Stimulated activated CD4-positive, alpha-beta T cell treated with anti-CD3 and anti-CD28 coated beads, Interleukin-4, amount 100 ng/mL, for 24 hours (primary cell): ENCODE data around the gene CSRP1.

Source experiments
- DNase-seq: peaks from one replicate; pipeline ENCODE4 v3.0.0-alpha.2; 2020

The CSRP1 gene

DNA sequence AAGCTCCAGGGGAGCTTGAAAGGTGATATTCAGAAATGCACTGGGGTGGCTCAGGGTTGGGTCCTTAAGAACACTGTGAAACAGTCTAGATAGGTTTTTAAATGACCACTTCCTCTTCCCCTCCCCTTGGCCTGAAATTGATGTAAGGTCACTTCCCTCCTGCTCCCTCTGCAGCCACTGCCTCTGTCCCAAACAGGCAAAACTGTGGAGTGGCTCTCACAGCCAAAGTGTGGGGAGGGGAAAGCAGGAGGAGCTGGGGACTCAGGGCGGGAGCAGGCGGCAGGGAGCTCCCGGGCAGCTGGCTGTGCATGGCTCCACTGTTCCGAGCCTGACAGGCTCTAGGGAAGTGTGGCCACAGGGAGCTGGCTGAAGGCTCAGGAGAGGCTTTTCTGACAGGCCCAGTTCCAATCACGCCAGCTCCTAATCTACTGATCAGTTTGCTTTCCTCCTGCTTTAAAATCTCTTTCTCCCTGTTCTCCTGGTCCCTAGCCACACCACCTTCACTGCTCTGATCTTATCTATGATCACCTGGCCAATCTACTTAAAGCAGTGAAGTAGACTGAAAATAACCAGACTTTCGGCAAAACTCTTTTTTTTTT lies 5.1 kb upstream of the CSRP1 start:
- DNase-seq = no peak

DNA sequence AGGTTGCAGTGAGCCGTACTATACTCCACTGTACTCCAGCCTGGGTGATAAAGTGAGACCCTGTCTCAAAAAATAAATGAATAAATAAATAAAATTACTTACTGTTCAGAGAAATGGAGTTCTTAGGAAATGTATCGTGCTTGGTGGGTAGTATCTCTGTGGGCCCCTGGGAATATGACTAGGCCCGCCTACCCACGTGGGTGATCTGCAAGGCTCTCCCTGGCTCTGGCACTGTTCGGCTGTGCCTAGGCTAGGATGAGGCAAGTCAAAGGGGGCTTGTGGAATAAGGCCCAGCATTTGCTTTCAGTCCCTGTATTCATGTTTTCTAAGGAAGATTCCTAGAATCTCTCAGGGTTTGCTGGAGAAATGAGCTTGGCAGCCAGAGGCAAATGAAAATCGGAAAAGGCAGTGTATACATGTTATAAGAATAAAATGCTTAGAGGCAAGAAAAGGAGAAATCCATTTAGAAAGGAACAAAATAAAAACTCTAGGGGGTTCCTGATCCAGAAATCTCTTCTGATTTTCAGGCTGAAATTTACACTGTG lies 4.5 kb upstream of the CSRP1 start:
- no peak for DNase-seq

DNA sequence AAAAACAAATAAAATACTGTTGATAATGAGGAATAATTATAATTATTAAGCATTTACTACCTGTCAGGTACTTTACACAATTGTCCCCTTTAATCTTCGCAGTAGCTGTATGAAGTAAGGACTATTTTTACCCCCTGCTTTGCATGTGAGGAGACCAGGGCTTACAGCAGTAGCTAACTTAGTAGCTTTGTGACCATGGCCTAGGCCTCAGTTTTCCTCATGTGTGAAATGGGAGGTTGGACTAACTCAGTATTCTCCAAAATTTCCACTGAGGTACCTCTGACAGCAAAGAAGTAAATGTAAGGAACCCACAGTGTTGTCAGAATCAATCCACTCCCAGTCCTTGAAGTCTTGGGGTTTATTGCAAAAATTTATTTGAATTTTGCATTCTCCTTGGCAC lies 3.8 kb upstream of the CSRP1 start:
- DNase-seq = no peak

DNA sequence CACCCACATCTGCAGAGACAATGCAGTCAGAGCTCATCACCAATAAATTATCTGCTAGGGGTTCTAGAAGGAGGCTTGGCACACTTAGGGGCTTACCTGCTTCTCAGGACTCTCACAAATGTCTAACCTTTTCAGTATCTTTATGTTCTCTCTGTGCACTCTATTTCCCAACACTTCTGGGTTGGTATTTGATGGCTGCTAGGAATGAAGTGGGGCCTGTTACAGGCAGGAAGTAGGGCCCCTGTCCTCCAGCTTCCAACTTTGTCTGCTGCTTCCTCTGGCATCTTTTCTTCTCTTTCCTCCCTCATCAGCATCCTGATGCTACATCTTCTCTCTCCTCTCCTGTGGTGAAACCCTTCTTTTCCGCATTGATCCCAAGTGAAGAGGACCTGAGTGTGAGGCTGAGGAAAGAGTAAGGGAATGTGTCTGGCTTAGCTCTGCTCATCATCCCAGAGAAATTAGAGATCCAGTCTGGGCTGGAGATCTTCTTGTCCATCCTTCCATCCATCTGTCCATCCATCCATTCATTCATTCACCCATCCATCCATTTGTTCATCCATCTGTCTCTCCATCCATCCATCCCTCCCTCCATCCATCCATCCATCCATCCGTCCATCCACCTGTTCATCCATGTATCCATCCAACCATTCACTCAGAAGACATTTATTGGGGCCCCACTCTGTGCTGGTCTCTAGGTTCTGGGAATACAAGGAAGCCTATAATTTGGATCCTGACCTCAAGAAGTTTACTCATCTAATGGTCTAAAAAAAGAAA lies 2.9 kb upstream of the CSRP1 start:
- DNase-seq = no peak

DNA sequence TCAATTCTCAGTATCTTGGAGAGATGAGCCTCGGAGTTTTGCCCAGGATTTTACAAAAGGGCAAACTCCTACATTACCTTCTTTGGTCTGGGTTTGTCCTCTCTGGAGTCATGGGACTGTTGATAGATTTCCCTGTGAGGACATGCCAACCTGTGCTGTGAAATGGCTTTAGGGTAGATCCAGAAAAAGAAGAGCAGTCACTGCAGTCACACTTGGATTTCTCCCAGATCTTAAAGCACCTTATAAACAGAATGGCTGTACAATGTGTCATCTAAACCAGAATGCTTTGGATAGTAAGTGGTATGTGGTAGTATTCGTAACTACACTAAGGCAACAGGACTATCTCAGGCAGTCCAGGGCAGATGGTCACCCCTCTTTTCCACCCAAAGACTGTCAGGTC lies 1.9 kb upstream of the CSRP1 start:
- DNase-seq = no peak

DNA sequence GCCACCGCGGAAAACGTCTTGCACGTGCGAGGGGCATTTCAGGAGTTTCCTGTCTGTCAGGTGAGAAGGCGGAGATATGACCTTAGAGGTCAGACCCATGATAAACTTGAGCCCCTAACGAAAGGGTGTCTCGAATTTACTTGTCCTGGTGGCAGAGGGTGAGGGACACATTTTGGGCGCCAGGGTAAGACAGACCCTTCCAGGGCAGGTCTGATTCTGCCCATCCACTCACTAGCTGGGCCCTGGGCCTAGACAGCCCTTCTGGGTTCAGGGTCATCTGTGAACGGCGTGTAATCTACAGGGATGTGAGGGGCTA lies 395 bp upstream of the CSRP1 start:
- DNase-seq = no peak

DNA sequence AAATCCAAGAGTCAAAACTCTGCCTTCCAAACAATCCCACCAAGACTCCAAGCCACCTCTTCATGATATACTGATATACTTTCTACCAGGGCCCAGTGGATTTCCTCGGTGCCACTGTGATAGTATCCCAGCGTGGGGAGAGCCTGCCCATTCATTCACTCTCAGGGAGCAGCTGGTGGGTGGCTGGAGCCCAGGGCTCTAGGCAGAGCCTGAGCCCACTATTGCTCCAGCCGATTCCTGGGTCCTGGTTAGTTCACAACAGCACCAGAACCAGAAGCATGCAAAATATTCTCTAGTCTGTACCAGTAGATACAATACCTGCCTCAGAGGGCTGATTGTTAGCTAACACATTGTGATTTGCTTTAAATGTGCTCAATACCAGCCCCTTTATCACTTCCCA lies 831 bp downstream of the CSRP1 start:
- DNase-seq = no peak

DNA sequence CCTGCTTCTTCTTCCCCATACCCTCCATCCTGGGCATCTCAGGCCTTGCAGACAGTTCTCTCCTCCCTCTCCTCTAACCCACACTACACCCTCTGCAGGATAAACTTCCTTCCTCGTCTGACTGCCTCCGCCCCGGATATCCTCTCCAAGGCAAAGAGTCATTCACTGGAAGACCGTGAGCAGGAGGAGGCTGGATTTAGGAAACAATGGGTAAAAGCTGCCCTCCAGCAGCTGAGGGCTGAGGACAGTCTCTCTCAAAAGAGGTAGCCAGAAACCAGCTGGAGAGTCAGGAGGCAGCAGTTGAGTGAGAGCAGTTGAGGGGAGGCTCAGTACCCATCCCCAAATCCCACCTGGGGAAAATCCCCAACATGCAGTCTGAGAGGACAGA lies 1.4 kb downstream of the CSRP1 start:
- DNase-seq = no peak

DNA sequence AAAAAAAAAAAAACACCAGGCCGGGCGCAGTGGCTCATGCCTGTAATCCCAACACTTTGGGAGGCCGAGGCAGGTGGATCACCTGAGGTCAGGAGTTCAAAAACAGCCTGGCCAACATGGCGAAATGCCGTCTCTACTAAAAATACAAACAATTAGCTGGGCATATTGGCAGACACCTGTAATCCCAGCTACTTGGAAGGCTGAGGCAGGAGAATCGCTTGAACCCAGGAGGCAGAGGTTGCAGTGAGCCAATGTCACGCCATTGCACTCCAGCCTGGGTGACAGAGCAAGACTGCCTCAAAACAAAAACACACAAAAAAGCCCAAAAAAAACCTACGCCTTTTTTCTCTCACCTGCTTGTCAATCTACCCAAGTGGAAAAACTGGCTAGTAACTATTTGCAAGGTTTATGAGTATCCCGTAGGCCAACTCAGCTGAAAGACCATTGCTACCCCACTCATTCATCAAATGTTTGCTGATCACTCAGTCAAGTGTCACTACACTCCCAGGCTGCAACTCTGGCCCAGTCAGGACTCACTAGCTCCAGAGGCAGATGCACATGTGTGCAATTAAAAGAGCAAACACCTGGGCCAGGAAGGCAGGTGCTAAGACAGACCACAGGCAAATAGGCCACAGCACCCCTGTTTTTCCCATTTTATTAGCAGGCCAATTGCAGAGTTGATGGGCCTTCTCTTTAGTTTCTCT lies 2.0 kb downstream of the CSRP1 start:
- no peak for DNase-seq

DNA sequence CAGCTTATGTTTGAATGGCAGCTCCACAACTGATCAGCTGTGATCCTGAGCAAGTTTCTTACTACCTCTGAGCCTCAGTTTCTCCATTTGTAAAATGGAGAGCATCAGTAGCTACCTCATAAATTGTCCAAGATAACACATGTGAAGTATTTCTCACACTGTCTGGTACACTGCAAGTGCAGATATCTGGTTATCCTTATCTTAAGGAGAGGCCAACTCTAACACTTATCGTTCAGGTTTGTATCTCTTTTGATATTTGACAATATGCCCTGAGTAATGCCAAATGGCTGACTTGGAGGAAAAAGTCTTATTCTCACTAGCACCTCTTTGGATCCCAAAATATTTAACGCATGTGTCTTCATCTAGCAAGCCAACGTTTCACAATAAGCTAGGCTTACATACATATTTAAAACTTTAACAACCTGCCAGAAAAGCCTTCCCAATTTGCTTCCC lies 2.7 kb downstream of the CSRP1 start:
- no peak for DNase-seq

DNA sequence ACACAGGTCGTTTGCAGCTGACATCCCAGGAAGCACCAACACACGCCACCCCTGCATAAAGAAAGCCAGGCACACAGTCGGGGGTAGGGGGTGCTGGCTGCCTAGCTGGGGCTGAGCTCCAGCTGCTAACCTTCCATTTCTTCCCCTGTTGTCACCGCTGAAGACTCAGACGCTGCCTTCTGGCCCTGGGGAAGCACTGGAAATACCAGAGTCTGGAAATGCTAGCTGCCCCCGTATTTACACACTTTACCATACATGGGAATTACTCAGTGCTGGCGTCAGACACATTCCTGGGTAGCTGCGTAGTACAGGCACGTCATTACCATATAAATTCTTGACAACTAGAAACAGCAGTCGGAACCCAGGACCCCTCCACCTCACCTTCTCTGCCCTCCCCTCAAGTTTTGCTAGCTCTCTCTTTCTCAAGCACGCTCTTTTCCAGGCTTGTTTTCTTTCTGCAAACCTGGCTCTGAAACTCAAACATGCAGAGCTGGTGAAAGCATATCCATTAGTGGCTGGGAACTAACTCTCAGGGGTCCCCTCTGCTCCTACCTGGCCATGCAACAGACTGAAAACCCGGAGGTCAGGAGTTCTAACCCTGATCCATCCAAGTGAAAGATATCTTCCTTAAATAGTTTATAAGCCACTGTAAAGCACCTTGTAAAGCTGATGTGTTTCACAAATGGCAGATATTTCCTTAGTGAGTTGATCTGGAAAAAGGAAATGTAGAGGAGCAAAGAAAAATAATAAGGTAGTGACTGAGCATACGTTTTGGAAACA lies 3.3 kb downstream of the CSRP1 start:
- DNase-seq = no peak

DNA sequence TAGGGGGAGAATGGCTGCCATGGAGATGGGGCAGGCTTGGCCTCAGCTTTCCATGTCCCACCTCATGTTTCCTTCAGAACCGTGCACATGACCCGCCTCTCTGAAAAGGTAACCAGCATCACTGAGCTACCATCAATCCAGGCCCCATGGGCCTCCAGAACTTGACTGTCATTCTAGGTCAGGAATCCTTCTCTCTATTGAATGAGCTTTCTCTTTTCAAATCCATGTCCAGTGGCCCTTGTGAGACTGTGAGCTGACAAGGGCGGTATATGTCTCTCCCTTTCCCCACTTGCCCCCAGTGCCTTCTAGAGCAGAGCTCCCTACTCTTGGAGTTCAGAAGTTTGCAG lies 4.4 kb downstream of the CSRP1 start:
- no peak for DNase-seq

DNA sequence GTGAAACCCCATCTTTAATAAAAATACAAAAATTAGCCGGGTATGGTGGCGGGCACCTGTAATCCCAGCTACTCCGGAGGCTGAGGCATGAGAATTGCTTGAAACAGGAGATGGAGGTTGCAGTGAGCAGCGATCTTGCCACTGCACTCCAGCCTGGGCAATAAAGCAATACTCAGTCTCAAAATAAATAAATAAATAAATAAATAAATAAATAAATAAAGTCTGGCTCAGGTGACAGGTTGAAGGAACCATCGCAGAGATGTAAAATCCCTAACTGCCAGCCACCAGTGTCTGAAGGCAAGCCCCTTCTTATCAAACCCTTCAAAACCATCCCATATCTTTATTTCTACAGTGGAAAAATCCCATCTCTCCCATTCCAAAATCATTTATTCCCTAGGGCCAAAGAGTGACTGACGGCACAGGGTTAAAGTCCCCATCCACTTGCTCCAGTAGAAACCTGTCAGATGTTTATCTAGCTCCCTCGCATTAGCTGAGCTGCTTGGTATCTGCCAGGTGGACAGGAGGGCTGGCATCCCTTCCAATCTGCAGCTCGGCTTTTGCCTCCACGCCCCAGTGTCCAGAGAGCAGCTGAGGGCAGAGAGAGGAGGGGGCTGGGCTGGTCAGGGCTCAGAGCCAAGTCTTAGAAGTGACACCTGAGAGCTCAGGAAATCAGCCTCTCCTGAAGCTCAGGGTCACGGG lies 5.0 kb downstream of the CSRP1 start:
- no peak for DNase-seq

DNA sequence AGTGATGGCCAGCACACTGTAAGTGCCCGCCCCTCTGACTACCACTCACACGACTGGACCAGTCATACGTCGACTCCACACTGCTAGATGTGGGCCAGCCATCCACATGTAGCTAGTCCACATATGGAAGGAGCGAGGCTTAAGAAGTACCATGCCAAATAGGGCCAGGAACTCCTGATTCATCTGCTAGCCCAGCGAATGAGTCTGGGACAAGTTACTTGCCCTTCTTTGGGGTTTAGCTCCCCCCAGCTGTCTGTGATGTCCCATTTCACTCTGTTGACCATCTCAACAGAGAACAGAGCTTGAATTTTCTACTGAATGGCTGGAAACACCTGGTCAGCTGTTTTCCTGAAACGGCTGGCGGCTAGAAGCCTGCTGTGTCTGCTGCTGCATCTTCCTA lies 5.8 kb downstream of the CSRP1 start:
- no peak for DNase-seq

DNA sequence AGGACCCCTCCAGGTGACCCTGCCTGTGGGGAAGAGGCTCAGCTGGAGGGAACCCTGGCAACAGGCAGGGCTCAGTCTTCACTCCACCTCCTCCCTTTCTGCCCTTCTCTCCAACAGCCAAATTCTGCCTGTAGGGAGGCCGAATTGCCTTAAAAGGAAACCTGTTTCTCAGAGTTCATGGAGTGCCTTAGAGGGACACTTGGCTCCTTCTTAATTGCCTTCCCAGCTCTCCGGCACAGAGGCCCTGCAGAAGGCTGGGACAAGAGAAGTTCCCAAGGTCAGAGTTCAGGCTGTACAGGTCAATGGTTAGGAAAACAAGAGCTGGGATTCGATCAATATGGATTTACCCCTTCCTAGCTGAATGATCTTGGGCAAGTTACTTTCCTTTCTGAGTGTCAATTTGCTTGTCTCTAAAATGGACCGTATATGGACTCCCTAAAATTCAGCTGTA lies 6.2 kb downstream of the CSRP1 start:
- no peak for DNase-seq

DNA sequence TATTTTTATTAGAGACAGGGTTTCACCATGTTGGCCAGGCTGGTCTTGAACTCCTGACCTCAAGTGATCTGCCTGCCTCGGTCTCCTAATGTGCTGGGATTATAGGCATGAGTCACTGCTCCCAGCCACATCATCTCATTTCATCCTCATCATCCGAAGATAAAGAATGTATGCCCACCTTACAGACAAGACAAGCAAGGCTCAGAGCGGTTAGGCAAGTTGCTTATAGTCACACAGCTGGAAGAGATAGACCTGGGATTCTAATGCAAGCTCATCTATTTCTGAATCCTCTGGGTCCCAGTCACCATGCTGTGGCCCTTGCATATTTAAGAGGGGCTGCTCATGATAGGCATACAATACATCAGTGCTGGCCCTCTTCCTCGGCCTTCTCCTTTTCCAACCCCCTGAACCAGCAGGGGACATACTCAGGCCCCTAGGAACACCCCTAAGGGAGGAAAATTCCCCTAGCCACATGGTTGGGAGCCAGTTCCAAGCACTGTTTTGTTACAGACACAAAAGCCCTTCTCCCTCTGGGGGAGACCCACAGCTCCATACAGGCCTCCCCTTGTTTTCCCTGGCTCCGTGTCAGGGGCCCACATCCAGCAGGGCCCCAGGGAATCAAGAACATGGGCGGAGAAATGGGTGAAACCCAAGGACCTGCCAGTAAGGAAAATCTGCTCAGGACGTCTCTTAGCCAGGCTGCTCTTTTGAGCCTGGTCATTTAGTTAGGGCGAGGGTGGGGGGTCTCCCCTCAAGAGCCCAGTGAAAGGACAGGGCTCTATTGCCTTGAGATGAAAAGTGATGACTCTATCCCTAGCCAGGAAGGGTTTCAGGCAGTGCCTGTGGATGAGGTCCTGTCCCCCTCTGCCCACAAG lies 6.9 kb downstream of the CSRP1 start:
- DNase-seq = no peak

DNA sequence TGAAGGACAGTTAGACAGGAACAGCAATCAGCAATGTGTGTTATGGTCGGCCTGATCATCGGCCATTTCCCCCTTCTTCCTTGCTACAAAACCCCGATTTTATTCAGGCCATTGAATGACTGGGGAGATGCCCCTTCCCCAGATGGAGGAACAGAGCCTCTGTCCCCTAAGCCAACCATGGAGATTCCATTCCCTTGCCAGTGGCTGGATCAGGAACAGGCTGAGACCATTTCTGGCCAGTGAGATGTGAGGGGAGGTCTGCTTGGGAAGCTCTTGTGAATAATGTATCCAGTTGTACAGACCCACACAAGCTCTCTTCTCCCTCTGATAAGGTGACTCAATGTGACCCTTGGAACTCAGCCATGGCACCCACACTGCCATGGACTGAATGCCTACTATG lies 7.7 kb downstream of the CSRP1 start:
- DNase-seq = no peak

DNA sequence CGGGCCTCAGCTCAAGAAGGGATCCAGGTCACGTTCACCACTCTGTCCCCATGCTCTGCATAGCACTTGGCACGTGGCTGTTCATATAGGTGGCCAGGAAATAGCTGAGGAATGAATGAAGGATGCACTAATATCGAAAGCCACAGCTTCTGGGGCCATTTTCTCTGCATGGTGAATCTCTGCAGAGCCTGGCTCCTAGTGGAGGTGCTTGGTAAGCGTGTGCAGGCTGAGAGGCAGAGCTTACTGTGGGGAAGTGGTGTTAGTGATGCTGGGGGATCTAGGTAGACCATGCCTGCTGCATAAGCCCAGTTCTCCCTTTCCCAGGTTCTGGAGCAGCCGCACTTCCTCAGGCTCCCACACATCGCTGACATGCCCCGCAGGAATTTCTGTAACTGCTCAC lies 8.3 kb downstream of the CSRP1 start:
- no peak for DNase-seq

DNA sequence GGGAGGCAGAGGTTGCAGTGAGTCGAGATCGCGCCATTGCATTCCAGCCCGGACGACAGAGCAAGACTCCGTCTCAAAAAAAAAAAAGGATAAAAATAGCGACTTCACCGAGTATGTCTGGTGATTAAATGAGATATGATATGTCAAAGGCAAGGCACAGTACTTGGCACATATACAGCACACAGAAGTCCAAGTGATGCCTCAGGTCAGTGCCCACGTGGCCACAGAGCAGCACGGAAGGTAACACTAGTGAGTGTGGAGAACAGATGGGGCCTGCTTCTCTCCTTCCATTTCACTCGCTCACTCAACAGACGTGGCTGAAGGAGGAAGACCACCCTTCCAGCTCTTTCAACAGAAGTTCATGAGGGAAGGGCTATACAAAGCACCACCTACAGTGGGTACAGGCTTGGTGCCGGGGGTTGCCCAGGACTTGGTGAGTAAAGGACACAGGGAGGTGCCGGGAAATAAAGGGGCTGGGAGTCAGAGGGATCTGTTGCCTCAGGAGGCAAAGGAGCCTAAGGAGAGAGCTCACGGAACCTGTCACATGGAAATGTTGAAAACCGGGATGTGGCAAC lies 8.9 kb downstream of the CSRP1 start:
- no peak for DNase-seq

DNA sequence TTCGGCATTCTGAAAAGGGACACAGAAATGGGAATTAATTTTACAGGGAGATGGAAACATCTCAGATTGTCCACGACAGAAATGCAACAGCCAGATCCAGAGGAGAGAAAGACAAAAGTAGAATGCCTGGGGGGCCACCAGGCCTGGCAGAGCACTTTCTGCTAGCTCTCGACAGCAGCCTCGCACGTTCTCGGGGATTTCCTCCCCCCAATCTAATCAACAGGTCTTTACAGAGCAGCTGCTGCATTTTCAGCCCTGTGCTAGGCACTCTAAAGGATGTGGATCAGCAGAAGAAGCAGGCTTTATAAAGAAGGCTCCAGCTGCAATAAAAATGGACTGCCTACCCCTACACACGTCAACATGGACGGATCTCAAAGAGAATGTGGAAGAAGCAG lies 10.6 kb downstream of the CSRP1 start:
- no peak for DNase-seq

DNA sequence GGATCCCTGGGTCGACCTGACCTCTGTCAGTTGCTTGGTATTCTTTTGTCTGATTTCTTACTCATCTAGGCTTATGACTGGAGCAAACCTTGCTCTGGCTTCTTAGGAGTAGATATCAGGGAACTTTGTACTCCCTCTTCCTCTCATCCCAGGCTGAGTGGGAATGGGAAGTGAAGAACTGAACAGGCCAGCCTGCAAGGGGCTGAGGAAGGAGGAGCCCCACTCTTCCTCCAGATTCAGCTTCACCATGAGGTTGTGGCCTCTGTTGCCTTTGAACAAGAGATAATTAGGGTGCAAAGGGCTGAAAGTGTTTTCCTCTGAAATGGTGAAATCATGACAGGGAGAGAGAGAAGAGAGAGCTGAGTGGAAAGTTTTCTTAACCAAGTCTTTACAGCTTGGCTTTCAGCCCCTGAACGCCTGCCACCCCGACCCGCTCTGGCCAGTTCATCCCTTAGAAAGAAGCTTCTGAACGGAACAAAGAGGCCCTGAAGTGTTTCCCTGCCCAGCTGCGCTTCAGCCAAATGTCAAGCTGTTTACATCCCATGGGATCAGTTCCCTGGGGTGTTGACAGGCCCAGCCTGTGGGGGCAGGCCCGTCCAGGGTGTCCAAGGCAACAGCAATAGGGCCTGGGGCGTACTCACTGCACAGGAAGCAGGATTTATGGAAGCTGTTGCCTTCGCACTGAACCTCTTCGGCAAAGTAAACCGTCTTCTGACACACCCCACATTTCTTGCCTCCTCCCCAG lies 11.2 kb downstream of the CSRP1 start:
- DNase-seq = no peak
